ENCODE data around the gene VSIG10L2. TPM values are rescaled to one million over a fixed set of nuclear protein-coding genes. Genes with fewer than 3 reads are reported as not detected.
"Not testable (repeated sequence)": the region's sequence is repeated elsewhere in the genome, so short reads cannot be mapped to it uniquely, and the experiment has no call there.

The VSIG10L2 gene
- total RNA-seq, 1 donor from 2014 or later = 28.2 TPM

GRCh38 chr11:125980436-125980835 lies 34.6 kb downstream of the VSIG10L2 start:
- TF ChIP-seq CTCF (IDR thresholded peaks at IDR 0.05) = no peak
- TF ChIP-seq POLR2AphosphoS5 (IDR thresholded peaks at IDR 0.05; ENCODE audit: insufficient read depth in 1 of 2, low read depth in 1 of 2) = no peak
- no peak for TF ChIP-seq POLR2A (IDR thresholded peaks at IDR 0.05)
- intact Hi-C loops (cut with DNase I) = no loop called here
- no peak for DNase-seq (ENCODE audit: extremely low spot score in 2 of 2)

DNA sequence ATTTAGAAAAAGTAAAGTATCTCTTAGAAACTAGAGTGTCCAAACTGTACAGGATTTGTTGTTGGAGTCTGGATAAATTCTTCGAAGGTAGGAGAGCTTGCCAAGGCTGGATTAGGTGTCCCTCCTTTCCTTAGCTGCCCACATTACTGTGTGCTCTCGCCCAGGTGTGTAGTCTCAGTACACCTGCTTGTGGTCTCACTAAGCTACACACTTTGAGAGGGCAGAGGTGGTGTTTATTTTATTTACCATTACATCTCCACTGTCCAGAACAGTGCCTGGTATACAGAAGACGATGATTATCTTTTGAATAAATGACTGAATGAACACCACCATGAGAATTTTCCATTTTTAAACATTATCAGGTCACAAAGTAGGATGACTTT lies 36.5 kb downstream of the VSIG10L2 start:
- no peaks in the 10 kb centered on the region for H3K4me1 ChIP-seq
- DNase-seq (ENCODE audit: extremely low spot score in 2 of 2) = no peak
- TF ChIP-seq CTCF (IDR thresholded peaks at IDR 0.05) = no peak
- no peak for TF ChIP-seq POLR2A (IDR thresholded peaks at IDR 0.05)
- TF ChIP-seq POLR2AphosphoS5 (IDR thresholded peaks at IDR 0.05; ENCODE audit: insufficient read depth in 1 of 2, low read depth in 1 of 2) = no peak
- no peak overlapping the region for H3K27ac ChIP-seq
- no peaks in the 10 kb centered on the region for H3K9me3 ChIP-seq
- no peaks in the 10 kb centered on the region for H3K36me3 ChIP-seq
- intact Hi-C loops (cut with DNase I) = no loop called here
- H3K4me3 ChIP-seq = no peak overlapping the region
- no peaks in the 10 kb centered on the region for H3K27me3 ChIP-seq

More at GRCh38 chr11:125980436-125980835, 34.6 kb downstream of the VSIG10L2 start:
- Histone ChIP-seq H3K4me3 (no peak overlapping the region), H3K4me1 (no peaks in the 10 kb centered on the region), H3K27me3 (no peaks in the 10 kb centered on the region), H3K36me3 (no peaks in the 10 kb centered on the region), H3K9me3 (no peaks in the 10 kb centered on the region), H3K27ac (no peak overlapping the region)

DNA sequence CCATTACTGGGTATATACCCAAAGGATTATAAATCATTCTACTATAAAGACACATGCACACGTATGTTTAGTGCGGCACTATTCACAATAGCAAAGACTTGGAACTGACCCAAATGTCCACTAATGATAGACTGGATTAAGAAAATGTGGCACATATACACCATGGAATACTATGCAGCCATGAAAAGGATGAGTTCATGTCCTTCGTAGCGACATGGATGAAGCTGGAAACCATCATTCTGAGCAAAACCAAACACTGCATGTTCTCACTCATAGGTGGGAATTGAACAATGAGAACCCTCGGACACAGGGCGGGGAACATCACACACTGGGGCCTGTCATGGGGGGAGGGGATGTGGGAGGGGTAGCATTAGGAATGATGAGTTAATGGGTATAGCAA lies 40.1 kb downstream of the VSIG10L2 start:
- H3K27ac ChIP-seq; H3K4me3 ChIP-seq; H3K27me3 ChIP-seq; intact Hi-C loops (cut with DNase I); H3K4me1 ChIP-seq; H3K9me3 ChIP-seq; DNase-seq (ENCODE audit: extremely low spot score in 2 of 2); H3K36me3 ChIP-seq: not testable (repeated sequence)

DNA sequence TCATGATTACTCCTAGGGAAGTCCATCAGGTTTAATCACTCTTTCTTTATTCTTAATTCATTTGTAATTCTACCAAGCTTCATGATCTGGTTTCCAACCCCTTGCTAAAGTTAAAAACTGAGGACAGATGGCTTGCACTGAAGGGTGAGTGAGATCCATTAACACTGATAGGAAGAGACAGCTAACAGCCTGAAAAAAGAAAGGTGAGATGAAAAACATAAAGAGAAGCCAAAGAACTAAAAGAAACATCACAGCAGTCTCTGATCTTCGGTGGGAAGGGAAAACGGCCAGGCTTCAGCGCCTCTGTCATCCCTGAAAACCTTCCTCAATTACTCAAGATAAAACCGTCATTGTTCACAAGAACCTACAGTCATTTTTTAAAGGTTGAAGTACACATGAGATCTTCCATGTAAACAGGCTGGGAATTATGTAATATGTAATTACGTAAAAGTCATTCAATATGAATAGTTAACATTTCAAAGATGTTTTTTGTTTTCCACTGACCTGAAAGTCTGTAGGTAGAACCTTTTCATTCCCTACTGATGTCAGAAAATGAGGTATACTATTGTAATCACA lies 41.3 kb downstream of the VSIG10L2 start:
- Histone ChIP-seq H3K4me1 (no peaks in the 10 kb centered on the region), H3K4me3 (no peak overlapping the region), H3K9me3 (no peaks in the 10 kb centered on the region), H3K27ac (no peak overlapping the region), H3K27me3 (no peaks in the 10 kb centered on the region), H3K36me3 (no peaks in the 10 kb centered on the region)
- DNase-seq (ENCODE audit: extremely low spot score in 2 of 2) = no peak
- TF ChIP-seq CTCF (IDR thresholded peaks at IDR 0.05) (no peak), POLR2A (IDR thresholded peaks at IDR 0.05) (no peak), POLR2AphosphoS5 (IDR thresholded peaks at IDR 0.05; ENCODE audit: insufficient read depth in 1 of 2, low read depth in 1 of 2) (no peak)
- intact Hi-C loops (cut with DNase I) = no loop called here

- intact Hi-C loops (cut with DNase I) = no loop called here
- DNase-seq (ENCODE audit: extremely low spot score in 2 of 2) = no peak
- Histone ChIP-seq H3K4me3 (no peak overlapping the region), H3K4me1 (no peaks in the 10 kb centered on the region), H3K9me3 (no peaks in the 10 kb centered on the region), H3K27me3 (no peaks in the 10 kb centered on the region), H3K36me3 (no peaks in the 10 kb centered on the region), H3K27ac (no peak overlapping the region)
- TF ChIP-seq CTCF (IDR thresholded peaks at IDR 0.05) = no peak
- no peak for TF ChIP-seq POLR2AphosphoS5 (IDR thresholded peaks at IDR 0.05; ENCODE audit: insufficient read depth in 1 of 2, low read depth in 1 of 2)
- no peak for TF ChIP-seq POLR2A (IDR thresholded peaks at IDR 0.05)
Measured at GRCh38 chr11:125990244-125990643, 44.4 kb downstream of the VSIG10L2 start.

All from vagina (tissue), 2 donors.